Measurements from ENCODE around the gene NPL. TPM values are rescaled to one million over a fixed set of nuclear protein-coding genes. Genes with fewer than 3 reads are reported as not detected.

Gene NPL
- total and polyA plus RNA-seq, 2 donors (not counting 1 experiment from before 2014, with no cell fraction given), result 1.4 to 2.6 TPM

- H3K4me2 ChIP-seq (ENCODE audit: extremely low read depth, insufficient read depth, low read length), result no peak overlapping the region
- H3K79me2 ChIP-seq (ENCODE audit: control insufficient read depth, insufficient read depth, low read length), result peaks cover 81% of the 10 kb centered on the region
- peaks cover 15% of the 10 kb centered on the region for H3K36me3 ChIP-seq (ENCODE audit: control insufficient read depth, insufficient read depth, low read length)
- H3K4me1 ChIP-seq (ENCODE audit: control insufficient read depth, extremely low read depth, insufficient read depth, low read length), result no peaks in the 10 kb centered on the region
- H3K27ac ChIP-seq (ENCODE audit: insufficient read depth, low read length), result no peak overlapping the region
- TF ChIP-seq CTCF (conservative IDR thresholded peaks at IDR 0.05 in 1 of 2, IDR thresholded peaks at IDR 0.05 in 1 of 2; ENCODE audit: low read depth in 1 of 2, low read length in 2 of 2), result no peak
- no peak for TF ChIP-seq EZH2 (IDR thresholded peaks at IDR 0.05; ENCODE audit: low read length, missing control alignments)
- no peak overlapping the region for H2AFZ ChIP-seq (ENCODE audit: low read length)
- DNase-seq (ENCODE audit: low read depth in 2 of 2), result no peak
- H4K20me1 ChIP-seq (ENCODE audit: control insufficient read depth, extremely low read depth, insufficient read depth, low read length), result no peaks in the 10 kb centered on the region
- H3K9me3 ChIP-seq (ENCODE audit: control insufficient read depth, insufficient read depth, low read depth, low read length), result no peaks in the 10 kb centered on the region
- no peak overlapping the region for H3K9ac ChIP-seq (ENCODE audit: insufficient read depth, low read length)
- H3K27me3 ChIP-seq (ENCODE audit: control insufficient read depth, insufficient read depth, low read length), result no peaks in the 10 kb centered on the region
- H3K4me3 ChIP-seq (replicated peaks in 1 of 4; ENCODE audit: control extremely low read depth in 1 of 4, insufficient read depth in 1 of 4, low read depth in 3 of 4, low read length in 4 of 4), result no peak overlapping the region
Observed at GRCh38 chr1:182848736-182849135, 59.2 kb downstream of the NPL start.

- peaks cover 75% of the 10 kb centered on the region for H3K79me2 ChIP-seq (ENCODE audit: control insufficient read depth, insufficient read depth, low read length)
- no peaks in the 10 kb centered on the region for H3K27me3 ChIP-seq (ENCODE audit: control insufficient read depth, insufficient read depth, low read length)
- no peaks in the 10 kb centered on the region for H4K20me1 ChIP-seq (ENCODE audit: control insufficient read depth, extremely low read depth, insufficient read depth, low read length)
- no peak overlapping the region for H3K9ac ChIP-seq (ENCODE audit: insufficient read depth, low read length)
- DNase-seq (ENCODE audit: low read depth in 2 of 2), result no peak
- H3K9me3 ChIP-seq (ENCODE audit: control insufficient read depth, insufficient read depth, low read depth, low read length), result no peaks in the 10 kb centered on the region
- no peak overlapping the region for H2AFZ ChIP-seq (ENCODE audit: low read length)
- peaks cover 22% of the 10 kb centered on the region for H3K36me3 ChIP-seq (ENCODE audit: control insufficient read depth, insufficient read depth, low read length)
- no peak overlapping the region for H3K4me2 ChIP-seq (ENCODE audit: extremely low read depth, insufficient read depth, low read length)
- no peak overlapping the region for H3K4me3 ChIP-seq (replicated peaks in 1 of 4; ENCODE audit: control extremely low read depth in 1 of 4, insufficient read depth in 1 of 4, low read depth in 3 of 4, low read length in 4 of 4)
- TF ChIP-seq EZH2 (IDR thresholded peaks at IDR 0.05; ENCODE audit: low read length, missing control alignments), result no peak
- TF ChIP-seq CTCF (conservative IDR thresholded peaks at IDR 0.05 in 1 of 2, IDR thresholded peaks at IDR 0.05 in 1 of 2; ENCODE audit: low read depth in 1 of 2, low read length in 2 of 2), result no peak
- no peaks in the 10 kb centered on the region for H3K4me1 ChIP-seq (ENCODE audit: control insufficient read depth, extremely low read depth, insufficient read depth, low read length)
- H3K27ac ChIP-seq (ENCODE audit: insufficient read depth, low read length), result no peak overlapping the region
Observed at GRCh38 chr1:182850319-182850718, 60.7 kb downstream of the NPL start.

- DNase-seq (ENCODE audit: low read depth in 2 of 2), result no peak
- Histone ChIP-seq H3K4me3 (replicated peaks in 1 of 4; ENCODE audit: control extremely low read depth in 1 of 4, insufficient read depth in 1 of 4, low read depth in 3 of 4, low read length in 4 of 4) (no peak overlapping the region), H4K20me1 (ENCODE audit: control insufficient read depth, extremely low read depth, insufficient read depth, low read length) (no peaks in the 10 kb centered on the region), H3K4me2 (ENCODE audit: extremely low read depth, insufficient read depth, low read length) (no peak overlapping the region), H2AFZ (ENCODE audit: low read length) (no peak overlapping the region), H3K9ac (ENCODE audit: insufficient read depth, low read length) (no peak overlapping the region), H3K36me3 (ENCODE audit: control insufficient read depth, insufficient read depth, low read length) (peaks cover 25% of the 10 kb centered on the region), H3K79me2 (ENCODE audit: control insufficient read depth, insufficient read depth, low read length) (peaks cover 63% of the 10 kb centered on the region), H3K27me3 (ENCODE audit: control insufficient read depth, insufficient read depth, low read length) (no peaks in the 10 kb centered on the region), H3K9me3 (ENCODE audit: control insufficient read depth, insufficient read depth, low read depth, low read length) (no peaks in the 10 kb centered on the region), H3K27ac (ENCODE audit: insufficient read depth, low read length) (no peak overlapping the region), H3K4me1 (ENCODE audit: control insufficient read depth, extremely low read depth, insufficient read depth, low read length) (no peaks in the 10 kb centered on the region)
- TF ChIP-seq CTCF (conservative IDR thresholded peaks at IDR 0.05 in 1 of 2, IDR thresholded peaks at IDR 0.05 in 1 of 2; ENCODE audit: low read depth in 1 of 2, low read length in 2 of 2), result no peak
- TF ChIP-seq EZH2 (IDR thresholded peaks at IDR 0.05; ENCODE audit: low read length, missing control alignments), result no peak
Observed at GRCh38 chr1:182851825-182852224, 62.3 kb downstream of the NPL start.
